Esophagus squamous epithelium (tissue), 4 donors: ENCODE measurements around the gene TMEM221.

Experiments used
- CTCF ChIP-seq, 6 experiments: fragments of 450-650 bp in 4 of 6; fragments of 200-600 bp in 2 of 6; sonication (generic) in 2 of 6; IDR thresholded peaks; one replicate each; pipeline ENCODE4 v1.5.1; 2016 to 2019; ENCODE audit warnings: antibody characterized with exemption in 6 of 6, mild to moderate bottlenecking in 4 of 6, moderate library complexity in 4 of 6
- POLR2A ChIP-seq, 4 donors: fragments of 450-650 bp; IDR thresholded peaks; one replicate each; pipeline ENCODE4 v1.6.1; 2017; ENCODE audit warnings: antibody characterized with exemption in 4 of 4, mild to moderate bottlenecking in 4 of 4, moderate library complexity in 3 of 4

- no peak for TF ChIP-seq CTCF (IDR thresholded peaks at IDR 0.05)
- no peak for TF ChIP-seq POLR2A (IDR thresholded peaks at IDR 0.05)
Observed at GRCh38 chr19:17429641-17430113, 18.8 kb downstream of the TMEM221 start.
